ENCODE measurements around the gene NXPH4. TPM values are rescaled to one million over a fixed set of nuclear protein-coding genes. Genes with fewer than 3 reads are reported as not detected.

Gene NXPH4
- total RNA-seq, 2 donors from 2014 or later = 0.81 TPM; not detected in 1

GRCh38 chr12:57224973-57225679 lies 8.5 kb downstream of the NXPH4 start:
- H3K27ac ChIP-seq = no peak overlapping the region
- H3K36me3 ChIP-seq = no peaks in the 10 kb centered on the region
- H3K9me3 ChIP-seq = no peaks in the 10 kb centered on the region
- H3K4me3 ChIP-seq = peak overlapping the region; percentile 42
- DNase-seq (ENCODE audit: low spot score) (no peak), ATAC-seq (ENCODE audit: insufficient number of reproducible peaks, low FRiP score, low read depth) (no peak)
- peak; percentile 42 for TF ChIP-seq CTCF (IDR thresholded peaks at IDR 0.05)
- H3K4me1 ChIP-seq (ENCODE audit: control insufficient read depth in 1 of 2, low read depth in 2 of 2) = peaks cover 3 to 14% of the 10 kb centered on the region in 2 donors
- H3K27me3 ChIP-seq (replicated peaks; ENCODE audit: insufficient read depth) = peaks cover 19% of the 10 kb centered on the region

GRCh38 chr12:57225680-57226210 lies 9.2 kb downstream of the NXPH4 start:
- no peak overlapping the region for H3K27ac ChIP-seq

GRCh38 chr12:57226588-57227314 lies 10.2 kb downstream of the NXPH4 start:
- Histone ChIP-seq H3K36me3 (no peaks in the 10 kb centered on the region), H3K4me3 (peak overlapping the region; percentile 47), H3K4me1 (ENCODE audit: control insufficient read depth in 1 of 2, low read depth in 2 of 2) (peaks cover 10 to 27% of the 10 kb centered on the region in 2 donors), H3K27ac (no peak overlapping the region), H3K9me3 (no peaks in the 10 kb centered on the region), H3K27me3 (replicated peaks; ENCODE audit: insufficient read depth) (peaks cover 13% of the 10 kb centered on the region)
- ATAC-seq (ENCODE audit: insufficient number of reproducible peaks, low FRiP score, low read depth) = no peak
- TF ChIP-seq CTCF (IDR thresholded peaks at IDR 0.05) = no peak
- DNase-seq (ENCODE audit: low spot score) = no peak

More at GRCh38 chr12:57225680-57226210, 9.2 kb downstream of the NXPH4 start:
- Histone ChIP-seq H3K4me3 (no peak overlapping the region), H3K9me3 (no peaks in the 10 kb centered on the region), H3K27me3 (replicated peaks; ENCODE audit: insufficient read depth) (peaks cover 19% of the 10 kb centered on the region), H3K4me1 (ENCODE audit: control insufficient read depth in 1 of 2, low read depth in 2 of 2) (peaks cover 9 to 21% of the 10 kb centered on the region in 2 donors), H3K36me3 (no peaks in the 10 kb centered on the region)
- TF ChIP-seq CTCF (IDR thresholded peaks at IDR 0.05) = no peak
- DNase-seq (ENCODE audit: low spot score) = no peak
- ATAC-seq (ENCODE audit: insufficient number of reproducible peaks, low FRiP score, low read depth) = no peak

- no peak for ATAC-seq (ENCODE audit: insufficient number of reproducible peaks, low FRiP score, low read depth)
- TF ChIP-seq CTCF (IDR thresholded peaks at IDR 0.05) = no peak
- Histone ChIP-seq H3K9me3 (no peaks in the 10 kb centered on the region), H3K4me1 (ENCODE audit: control insufficient read depth in 1 of 2, low read depth in 2 of 2) (peaks cover 10 to 27% of the 10 kb centered on the region in 2 donors), H3K27ac (no peak overlapping the region), H3K4me3 (peak overlapping the region; percentile 47), H3K36me3 (peaks cover 5% of the 10 kb centered on the region), H3K27me3 (replicated peaks; ENCODE audit: insufficient read depth) (peaks cover 13% of the 10 kb centered on the region)
- DNase-seq (ENCODE audit: low spot score) = no peak
These were observed 10.9 kb downstream of the NXPH4 start for GRCh38 chr12:57227315-57228115.
